H1 (cell line): ENCODE results near the gene COL4A3. TPM values are rescaled to one million over a fixed set of nuclear protein-coding genes. Genes with fewer than 3 reads are reported as not detected.

Experiments
- CHD1 ChIP-seq: IDR thresholded peaks from 2 replicates; pipeline ENCODE4 v1.6.1; 2012; ENCODE audit warnings: low read depth, low read length, improper control_type of control experiment
- CHD2 ChIP-seq: IDR thresholded peaks from 2 replicates; pipeline ENCODE4 v1.6.1; 2012; ENCODE audit warnings: low read length, improper control_type of control experiment
- NANOG ChIP-seq: IDR thresholded peaks from 2 replicates; pipeline ENCODE4 v1.6.1; 2011; ENCODE audit warnings: low read length, low read depth, mild to moderate bottlenecking, inconsistent platforms; ENCODE audit not compliant: insufficient read depth, poor library complexity, severe bottlenecking
- POLR2AphosphoS5 ChIP-seq: IDR thresholded peaks from 2 replicates; pipeline ENCODE4 v1.6.1; 2011; ENCODE audit warnings: low read depth, low read length
- SP2 ChIP-seq: IDR thresholded peaks from 2 replicates; pipeline ENCODE4 v1.6.1; 2012; ENCODE audit warnings: mild to moderate bottlenecking, low read length, inconsistent platforms
- SRF ChIP-seq: IDR thresholded peaks from 2 replicates; pipeline ENCODE4 v1.6.1; 2011; ENCODE audit warnings: mild to moderate bottlenecking, low read depth, low read length, moderate library complexity
- ZNF274 ChIP-seq: IDR thresholded peaks from 2 replicates; pipeline ENCODE4 v1.7.0; 2012; ENCODE audit warnings: low read length, borderline replicate concordance; ENCODE audit errors: extremely low read depth
- polyA plus RNA-seq, 7 experiments: library from polyadenylated mRNA; depleted of rRNA in 3 of 7; stranded (reverse) in 5 of 7; unstranded in 2 of 7; fragments of >200 nt in 5 of 7; fragments of 200-250 nt in 2 of 7; gene quantifications; 1 replicate in 5 of 7; 2 replicates in 1 of 7; 4 replicates in 1 of 7; pipeline versions ENCODE4 v1.2.1 to v1.2.3, GENCODE V29; 2011 to 2013; ENCODE audit warnings: missing spikeins in 2 of 7, mixed read lengths in 2 of 7
- total RNA-seq: library from RNA; stranded (reverse); fragmentation: NEBNext Ultra II Directional; extraction: Animal tissue kit (Norgen Biotek cat#: 25700); gene quantifications from 2 replicates; pipeline ENCODE4 v1.2.1, GENCODE V29; 2021
- TF ChIP-seq, protein P1 (sequence below): fragments of 300-600 bp; sonication (generic); IDR thresholded peaks from 2 replicates; pipeline ENCODE4 v1.7.1; 2012; ENCODE audit warnings: low read length, moderate library complexity, mild to moderate bottlenecking, inconsistent platforms; ENCODE audit not compliant: insufficient replicate concordance

The COL4A3 gene
- total and polyA plus RNA-seq, 2 of the 8 experiments (the other 6 are each of a cell fraction or from before 2014, with no cell fraction given): 0.12 to 0.17 TPM

DNA sequence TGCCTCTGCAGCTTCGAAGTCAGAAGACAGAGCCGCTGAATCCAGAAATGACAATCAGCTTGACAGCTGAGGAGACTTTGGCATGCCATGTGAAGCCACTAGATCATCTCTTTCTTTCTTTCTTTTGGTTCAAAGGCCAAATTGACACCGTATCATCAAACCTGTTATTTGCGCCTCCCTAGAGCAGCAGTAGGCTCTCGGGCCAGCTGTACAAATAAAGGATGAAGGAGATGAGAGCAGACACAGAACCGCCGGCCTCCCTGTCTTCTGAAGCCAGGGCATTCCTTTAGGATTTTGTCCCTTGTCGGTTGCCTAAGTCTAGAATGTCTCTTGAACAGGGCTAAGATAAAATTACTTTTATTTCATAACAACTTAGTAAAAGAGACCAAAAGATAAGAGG is 37.2 kb upstream of the COL4A3 start (continued):
- no peak for TF ChIP-seq CHD2
- no peak for TF ChIP-seq NANOG
- no peak for TF ChIP-seq CHD1
- TF ChIP-seq ZNF274: no peak
- no peak for TF ChIP-seq SP2
- no peak for TF ChIP-seq SRF
- no peak for TF ChIP-seq POLR2AphosphoS5
- TF ChIP-seq, protein P1, sequence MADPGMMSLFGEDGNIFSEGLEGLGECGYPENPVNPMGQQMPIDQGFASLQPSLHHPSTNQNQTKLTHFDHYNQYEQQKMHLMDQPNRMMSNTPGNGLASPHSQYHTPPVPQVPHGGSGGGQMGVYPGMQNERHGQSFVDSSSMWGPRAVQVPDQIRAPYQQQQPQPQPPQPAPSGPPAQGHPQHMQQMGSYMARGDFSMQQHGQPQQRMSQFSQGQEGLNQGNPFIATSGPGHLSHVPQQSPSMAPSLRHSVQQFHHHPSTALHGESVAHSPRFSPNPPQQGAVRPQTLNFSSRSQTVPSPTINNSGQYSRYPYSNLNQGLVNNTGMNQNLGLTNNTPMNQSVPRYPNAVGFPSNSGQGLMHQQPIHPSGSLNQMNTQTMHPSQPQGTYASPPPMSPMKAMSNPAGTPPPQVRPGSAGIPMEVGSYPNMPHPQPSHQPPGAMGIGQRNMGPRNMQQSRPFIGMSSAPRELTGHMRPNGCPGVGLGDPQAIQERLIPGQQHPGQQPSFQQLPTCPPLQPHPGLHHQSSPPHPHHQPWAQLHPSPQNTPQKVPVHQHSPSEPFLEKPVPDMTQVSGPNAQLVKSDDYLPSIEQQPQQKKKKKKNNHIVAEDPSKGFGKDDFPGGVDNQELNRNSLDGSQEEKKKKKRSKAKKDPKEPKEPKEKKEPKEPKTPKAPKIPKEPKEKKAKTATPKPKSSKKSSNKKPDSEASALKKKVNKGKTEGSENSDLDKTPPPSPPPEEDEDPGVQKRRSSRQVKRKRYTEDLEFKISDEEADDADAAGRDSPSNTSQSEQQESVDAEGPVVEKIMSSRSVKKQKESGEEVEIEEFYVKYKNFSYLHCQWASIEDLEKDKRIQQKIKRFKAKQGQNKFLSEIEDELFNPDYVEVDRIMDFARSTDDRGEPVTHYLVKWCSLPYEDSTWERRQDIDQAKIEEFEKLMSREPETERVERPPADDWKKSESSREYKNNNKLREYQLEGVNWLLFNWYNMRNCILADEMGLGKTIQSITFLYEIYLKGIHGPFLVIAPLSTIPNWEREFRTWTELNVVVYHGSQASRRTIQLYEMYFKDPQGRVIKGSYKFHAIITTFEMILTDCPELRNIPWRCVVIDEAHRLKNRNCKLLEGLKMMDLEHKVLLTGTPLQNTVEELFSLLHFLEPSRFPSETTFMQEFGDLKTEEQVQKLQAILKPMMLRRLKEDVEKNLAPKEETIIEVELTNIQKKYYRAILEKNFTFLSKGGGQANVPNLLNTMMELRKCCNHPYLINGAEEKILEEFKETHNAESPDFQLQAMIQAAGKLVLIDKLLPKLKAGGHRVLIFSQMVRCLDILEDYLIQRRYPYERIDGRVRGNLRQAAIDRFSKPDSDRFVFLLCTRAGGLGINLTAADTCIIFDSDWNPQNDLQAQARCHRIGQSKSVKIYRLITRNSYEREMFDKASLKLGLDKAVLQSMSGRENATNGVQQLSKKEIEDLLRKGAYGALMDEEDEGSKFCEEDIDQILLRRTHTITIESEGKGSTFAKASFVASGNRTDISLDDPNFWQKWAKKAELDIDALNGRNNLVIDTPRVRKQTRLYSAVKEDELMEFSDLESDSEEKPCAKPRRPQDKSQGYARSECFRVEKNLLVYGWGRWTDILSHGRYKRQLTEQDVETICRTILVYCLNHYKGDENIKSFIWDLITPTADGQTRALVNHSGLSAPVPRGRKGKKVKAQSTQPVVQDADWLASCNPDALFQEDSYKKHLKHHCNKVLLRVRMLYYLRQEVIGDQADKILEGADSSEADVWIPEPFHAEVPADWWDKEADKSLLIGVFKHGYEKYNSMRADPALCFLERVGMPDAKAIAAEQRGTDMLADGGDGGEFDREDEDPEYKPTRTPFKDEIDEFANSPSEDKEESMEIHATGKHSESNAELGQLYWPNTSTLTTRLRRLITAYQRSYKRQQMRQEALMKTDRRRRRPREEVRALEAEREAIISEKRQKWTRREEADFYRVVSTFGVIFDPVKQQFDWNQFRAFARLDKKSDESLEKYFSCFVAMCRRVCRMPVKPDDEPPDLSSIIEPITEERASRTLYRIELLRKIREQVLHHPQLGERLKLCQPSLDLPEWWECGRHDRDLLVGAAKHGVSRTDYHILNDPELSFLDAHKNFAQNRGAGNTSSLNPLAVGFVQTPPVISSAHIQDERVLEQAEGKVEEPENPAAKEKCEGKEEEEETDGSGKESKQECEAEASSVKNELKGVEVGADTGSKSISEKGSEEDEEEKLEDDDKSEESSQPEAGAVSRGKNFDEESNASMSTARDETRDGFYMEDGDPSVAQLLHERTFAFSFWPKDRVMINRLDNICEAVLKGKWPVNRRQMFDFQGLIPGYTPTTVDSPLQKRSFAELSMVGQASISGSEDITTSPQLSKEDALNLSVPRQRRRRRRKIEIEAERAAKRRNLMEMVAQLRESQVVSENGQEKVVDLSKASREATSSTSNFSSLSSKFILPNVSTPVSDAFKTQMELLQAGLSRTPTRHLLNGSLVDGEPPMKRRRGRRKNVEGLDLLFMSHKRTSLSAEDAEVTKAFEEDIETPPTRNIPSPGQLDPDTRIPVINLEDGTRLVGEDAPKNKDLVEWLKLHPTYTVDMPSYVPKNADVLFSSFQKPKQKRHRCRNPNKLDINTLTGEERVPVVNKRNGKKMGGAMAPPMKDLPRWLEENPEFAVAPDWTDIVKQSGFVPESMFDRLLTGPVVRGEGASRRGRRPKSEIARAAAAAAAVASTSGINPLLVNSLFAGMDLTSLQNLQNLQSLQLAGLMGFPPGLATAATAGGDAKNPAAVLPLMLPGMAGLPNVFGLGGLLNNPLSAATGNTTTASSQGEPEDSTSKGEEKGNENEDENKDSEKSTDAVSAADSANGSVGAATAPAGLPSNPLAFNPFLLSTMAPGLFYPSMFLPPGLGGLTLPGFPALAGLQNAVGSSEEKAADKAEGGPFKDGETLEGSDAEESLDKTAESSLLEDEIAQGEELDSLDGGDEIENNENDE: no peak
